Loucy (cell line): ENCODE results near the gene MSMP.

Experiments used
- CTCF ChIP-seq: fragments of 200-600 bp; sonication (generic); conservative IDR thresholded peaks from 2 replicates; pipeline ENCODE4 v1.5.1; 2014; ENCODE audit warnings: mild to moderate bottlenecking, antibody characterized with exemption, low read length
- EZH2phosphoT487 ChIP-seq: fragments of 200-600 bp; IDR thresholded peaks from 2 replicates; pipeline ENCODE4 v1.6.1; 2018; ENCODE audit warnings: antibody characterized with exemption, mild to moderate bottlenecking, moderate library complexity, borderline replicate concordance

- TF ChIP-seq CTCF (no peak), EZH2phosphoT487 (no peak)
Observed at GRCh38 chr9:35790025-35790384, 35.9 kb upstream of the MSMP start.
